HEK293 (cell line): ENCODE measurements around the gene MCRIP1.

Experiments
- GLI4 ChIP-seq: fragments of 450-650 bp; formaldehyde crosslinking; IDR thresholded peaks from 2 replicates; pipeline ENCODE4 v1.5.1; 2016; ENCODE audit warnings: missing biosample characterization, missing genetic modification characterization
- HOXA7 ChIP-seq: sonication (generic); formaldehyde crosslinking; IDR thresholded peaks from 2 replicates; pipeline ENCODE4 v1.8.1; 2022; ENCODE audit warnings: missing genetic modification reagents, borderline replicate concordance
- HOXD13 ChIP-seq: sonication (generic); formaldehyde crosslinking; IDR thresholded peaks from 2 replicates; pipeline ENCODE4 v1.8.0; 2022; ENCODE audit warnings: missing genetic modification reagents, borderline replicate concordance
- KLF10 ChIP-seq: fragments of 450-650 bp; IDR thresholded peaks from 2 replicates; pipeline ENCODE4 v1.5.1; 2018; ENCODE audit warnings: missing biosample characterization, mild to moderate bottlenecking, missing genetic modification characterization
- KLF16 ChIP-seq: fragments of 450-650 bp; formaldehyde crosslinking; IDR thresholded peaks from 2 replicates; pipeline ENCODE4 v1.5.1; 2017; ENCODE audit warnings: missing biosample characterization, missing genetic modification characterization
- KLF7 ChIP-seq: fragments of 450-650 bp; formaldehyde crosslinking; IDR thresholded peaks from 2 replicates; pipeline ENCODE4 v1.5.1; 2016; ENCODE audit warnings: missing biosample characterization, missing genetic modification characterization, borderline replicate concordance
- SP7 ChIP-seq: fragments of 450-650 bp; formaldehyde crosslinking; IDR thresholded peaks from 2 replicates; pipeline ENCODE4 v1.5.1; 2016; ENCODE audit warnings: missing biosample characterization, missing genetic modification characterization
- YY2 ChIP-seq: fragments of 450-650 bp; formaldehyde crosslinking; IDR thresholded peaks from 2 replicates; pipeline ENCODE4 v1.5.1; 2016; ENCODE audit warnings: missing biosample characterization, missing genetic modification characterization
- ZFP3 ChIP-seq: fragments of 450-650 bp; formaldehyde crosslinking; IDR thresholded peaks from 2 replicates; pipeline ENCODE4 v1.5.1; 2016; ENCODE audit warnings: low read depth, missing biosample characterization, missing genetic modification characterization
- ZNF16 ChIP-seq: fragments of 450-650 bp; formaldehyde crosslinking; IDR thresholded peaks from 2 replicates; pipeline ENCODE4 v1.5.1; 2016; ENCODE audit warnings: low read depth, missing biosample characterization, missing genetic modification characterization
- ZNF24 ChIP-seq: fragments of 450-650 bp; formaldehyde crosslinking; IDR thresholded peaks from 2 replicates; pipeline ENCODE4 v1.5.1; 2016; ENCODE audit warnings: missing biosample characterization, missing genetic modification characterization
- ZNF302 ChIP-seq: fragments of 450-650 bp; formaldehyde crosslinking; IDR thresholded peaks from 2 replicates; pipeline ENCODE4 v1.5.1; 2016; ENCODE audit warnings: missing biosample characterization, missing genetic modification characterization, low read depth
- ZNF404 ChIP-seq: fragments of 450-650 bp; formaldehyde crosslinking; IDR thresholded peaks from 2 replicates; pipeline ENCODE4 v1.5.1; 2017; ENCODE audit warnings: missing biosample characterization, missing genetic modification characterization
- ZNF501 ChIP-seq: fragments of 450-650 bp; formaldehyde crosslinking; IDR thresholded peaks from 2 replicates; pipeline ENCODE4 v1.5.1; 2016; ENCODE audit warnings: missing biosample characterization, missing genetic modification characterization
- ZNF548 ChIP-seq: fragments of 450-650 bp; formaldehyde crosslinking; IDR thresholded peaks from 2 replicates; pipeline ENCODE4 v1.5.1; 2016; ENCODE audit warnings: missing biosample characterization, missing genetic modification characterization
- ZNF571 ChIP-seq: fragments of 450-650 bp; formaldehyde crosslinking; IDR thresholded peaks from 2 replicates; pipeline ENCODE4 v1.5.0; 2017; ENCODE audit warnings: missing biosample characterization, missing genetic modification characterization
- ZNF660 ChIP-seq: fragments of 450-650 bp; IDR thresholded peaks from 2 replicates; pipeline ENCODE4 v1.5.1; 2018; ENCODE audit warnings: missing biosample characterization, mild to moderate bottlenecking, missing genetic modification characterization
- ZNF677 ChIP-seq: fragments of 450-650 bp; IDR thresholded peaks from 2 replicates; pipeline ENCODE4 v1.5.0; 2018; ENCODE audit warnings: missing biosample characterization, mild to moderate bottlenecking, missing genetic modification characterization, moderate library complexity
- ZNF791 ChIP-seq: fragments of 450-650 bp; formaldehyde crosslinking; IDR thresholded peaks from 2 replicates; pipeline ENCODE4 v1.5.1; 2016; ENCODE audit warnings: missing biosample characterization, missing genetic modification characterization
- ZNF792 ChIP-seq: fragments of 450-650 bp; formaldehyde crosslinking; IDR thresholded peaks from 2 replicates; pipeline ENCODE4 v1.5.1; 2016; ENCODE audit warnings: missing biosample characterization, missing genetic modification characterization
- TF ChIP-seq, protein P1 (sequence below): fragments of 450-650 bp; formaldehyde crosslinking; IDR thresholded peaks from 2 replicates; pipeline ENCODE4 v1.5.1; 2016; ENCODE audit warnings: missing biosample characterization, missing genetic modification characterization, borderline replicate concordance
- TF ChIP-seq, protein P2 (sequence below): fragments of 450-650 bp; formaldehyde crosslinking; IDR thresholded peaks from 2 replicates; pipeline ENCODE4 v1.5.1; 2016; ENCODE audit warnings: missing biosample characterization, missing genetic modification characterization
- TF ChIP-seq, protein P3 (sequence below): fragments of 450-650 bp; formaldehyde crosslinking; IDR thresholded peaks from 2 replicates; pipeline ENCODE4 v1.5.0; 2017; ENCODE audit warnings: missing biosample characterization, missing genetic modification characterization, borderline replicate concordance
- TF ChIP-seq, protein P4 (sequence below): fragments of 450-650 bp; formaldehyde crosslinking; IDR thresholded peaks from 2 replicates; pipeline ENCODE4 v1.5.1; 2016; ENCODE audit warnings: missing biosample characterization, missing genetic modification characterization
- TF ChIP-seq, protein P5 (sequence below): fragments of 450-650 bp; formaldehyde crosslinking; IDR thresholded peaks from 2 replicates; pipeline ENCODE4 v1.5.1; 2017; ENCODE audit warnings: missing biosample characterization, missing genetic modification characterization

Gene MCRIP1

DNA sequence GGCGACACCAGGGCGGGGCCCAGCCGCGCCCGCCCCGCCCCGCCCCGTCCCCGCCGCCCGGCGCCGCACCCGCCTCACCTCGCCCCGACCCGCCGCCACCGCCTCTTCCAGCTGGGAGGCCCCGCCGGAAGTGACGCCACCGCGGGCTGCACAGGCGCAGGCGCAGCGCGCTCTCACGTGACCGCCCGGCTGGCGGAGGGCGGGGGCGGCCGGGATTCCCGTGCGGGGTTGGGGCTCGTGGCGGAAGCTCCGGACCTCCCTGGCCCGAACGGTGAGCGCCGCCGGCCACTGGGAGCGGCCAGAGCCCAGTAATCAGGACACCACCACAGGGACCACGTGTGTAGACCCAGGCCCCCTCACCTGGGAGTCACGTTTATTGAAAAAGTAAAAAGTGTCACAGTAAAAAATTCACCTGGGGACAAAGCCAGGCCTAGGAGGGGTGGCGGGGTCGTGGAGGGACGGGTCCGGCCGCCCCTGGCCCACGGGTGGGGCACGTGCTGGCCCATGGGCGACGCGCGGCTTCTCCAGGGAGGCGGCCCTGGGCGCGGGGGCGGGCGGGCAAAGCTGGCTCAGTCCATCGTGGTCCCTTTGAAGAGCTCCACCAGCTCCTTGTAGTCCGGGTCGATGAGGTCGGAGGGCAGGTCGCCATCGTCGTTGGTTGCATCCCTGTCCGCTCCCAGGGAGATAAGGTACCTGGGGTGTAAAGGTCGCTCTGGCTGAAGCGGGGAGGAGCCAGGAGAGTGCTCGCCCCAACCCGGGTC, at the start of gene MCRIP1 (continued):
- TF ChIP-seq, protein P1, sequence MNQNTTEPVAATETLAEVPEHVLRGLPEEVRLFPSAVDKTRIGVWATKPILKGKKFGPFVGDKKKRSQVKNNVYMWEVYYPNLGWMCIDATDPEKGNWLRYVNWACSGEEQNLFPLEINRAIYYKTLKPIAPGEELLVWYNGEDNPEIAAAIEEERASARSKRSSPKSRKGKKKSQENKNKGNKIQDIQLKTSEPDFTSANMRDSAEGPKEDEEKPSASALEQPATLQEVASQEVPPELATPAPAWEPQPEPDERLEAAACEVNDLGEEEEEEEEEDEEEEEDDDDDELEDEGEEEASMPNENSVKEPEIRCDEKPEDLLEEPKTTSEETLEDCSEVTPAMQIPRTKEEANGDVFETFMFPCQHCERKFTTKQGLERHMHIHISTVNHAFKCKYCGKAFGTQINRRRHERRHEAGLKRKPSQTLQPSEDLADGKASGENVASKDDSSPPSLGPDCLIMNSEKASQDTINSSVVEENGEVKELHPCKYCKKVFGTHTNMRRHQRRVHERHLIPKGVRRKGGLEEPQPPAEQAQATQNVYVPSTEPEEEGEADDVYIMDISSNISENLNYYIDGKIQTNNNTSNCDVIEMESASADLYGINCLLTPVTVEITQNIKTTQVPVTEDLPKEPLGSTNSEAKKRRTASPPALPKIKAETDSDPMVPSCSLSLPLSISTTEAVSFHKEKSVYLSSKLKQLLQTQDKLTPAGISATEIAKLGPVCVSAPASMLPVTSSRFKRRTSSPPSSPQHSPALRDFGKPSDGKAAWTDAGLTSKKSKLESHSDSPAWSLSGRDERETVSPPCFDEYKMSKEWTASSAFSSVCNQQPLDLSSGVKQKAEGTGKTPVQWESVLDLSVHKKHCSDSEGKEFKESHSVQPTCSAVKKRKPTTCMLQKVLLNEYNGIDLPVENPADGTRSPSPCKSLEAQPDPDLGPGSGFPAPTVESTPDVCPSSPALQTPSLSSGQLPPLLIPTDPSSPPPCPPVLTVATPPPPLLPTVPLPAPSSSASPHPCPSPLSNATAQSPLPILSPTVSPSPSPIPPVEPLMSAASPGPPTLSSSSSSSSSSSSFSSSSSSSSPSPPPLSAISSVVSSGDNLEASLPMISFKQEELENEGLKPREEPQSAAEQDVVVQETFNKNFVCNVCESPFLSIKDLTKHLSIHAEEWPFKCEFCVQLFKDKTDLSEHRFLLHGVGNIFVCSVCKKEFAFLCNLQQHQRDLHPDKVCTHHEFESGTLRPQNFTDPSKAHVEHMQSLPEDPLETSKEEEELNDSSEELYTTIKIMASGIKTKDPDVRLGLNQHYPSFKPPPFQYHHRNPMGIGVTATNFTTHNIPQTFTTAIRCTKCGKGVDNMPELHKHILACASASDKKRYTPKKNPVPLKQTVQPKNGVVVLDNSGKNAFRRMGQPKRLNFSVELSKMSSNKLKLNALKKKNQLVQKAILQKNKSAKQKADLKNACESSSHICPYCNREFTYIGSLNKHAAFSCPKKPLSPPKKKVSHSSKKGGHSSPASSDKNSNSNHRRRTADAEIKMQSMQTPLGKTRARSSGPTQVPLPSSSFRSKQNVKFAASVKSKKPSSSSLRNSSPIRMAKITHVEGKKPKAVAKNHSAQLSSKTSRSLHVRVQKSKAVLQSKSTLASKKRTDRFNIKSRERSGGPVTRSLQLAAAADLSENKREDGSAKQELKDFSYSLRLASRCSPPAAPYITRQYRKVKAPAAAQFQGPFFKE (tag by site-specific recombination) = no peak
- TF ChIP-seq, protein P2, sequence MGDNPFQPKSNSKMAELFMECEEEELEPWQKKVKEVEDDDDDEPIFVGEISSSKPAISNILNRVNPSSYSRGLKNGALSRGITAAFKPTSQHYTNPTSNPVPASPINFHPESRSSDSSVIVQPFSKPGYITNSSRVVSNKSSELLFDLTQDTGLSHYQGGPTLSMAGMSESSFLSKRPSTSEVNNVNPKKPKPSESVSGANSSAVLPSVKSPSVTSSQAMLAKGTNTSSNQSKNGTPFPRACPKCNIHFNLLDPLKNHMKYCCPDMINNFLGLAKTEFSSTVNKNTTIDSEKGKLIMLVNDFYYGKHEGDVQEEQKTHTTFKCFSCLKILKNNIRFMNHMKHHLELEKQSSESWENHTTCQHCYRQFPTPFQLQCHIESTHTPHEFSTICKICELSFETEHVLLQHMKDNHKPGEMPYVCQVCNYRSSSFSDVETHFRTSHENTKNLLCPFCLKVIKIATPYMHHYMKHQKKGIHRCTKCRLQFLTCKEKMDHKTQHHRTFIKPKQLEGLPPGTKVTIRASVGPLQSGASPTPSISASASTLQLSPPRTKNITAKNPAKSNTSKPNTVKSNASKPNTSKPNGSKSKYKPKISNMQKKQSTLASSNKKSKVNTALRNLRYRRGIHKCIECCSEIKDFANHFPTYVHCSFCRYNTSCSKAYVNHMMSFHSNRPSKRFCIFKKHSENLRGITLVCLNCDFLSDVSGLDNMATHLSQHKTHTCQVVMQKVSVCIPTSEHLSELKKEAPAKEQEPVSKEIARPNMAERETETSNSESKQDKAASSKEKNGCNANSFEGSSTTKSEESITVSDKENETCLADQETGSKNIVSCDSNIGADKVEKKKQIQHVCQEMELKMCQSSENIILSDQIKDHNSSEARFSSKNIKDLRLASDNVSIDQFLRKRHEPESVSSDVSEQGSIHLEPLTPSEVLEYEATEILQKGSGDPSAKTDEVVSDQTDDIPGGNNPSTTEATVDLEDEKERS (tag by site-specific recombination) = no peak
- no peak for TF ChIP-seq ZNF24 (tag by site-specific recombination)
- TF ChIP-seq ZNF660 = 0 out of 2 replicates have a peak, but pooled peaks have one; percentile 15
- TF ChIP-seq HOXA7 = no peak
- 0 out of 2 replicates have a peak, but pooled peaks have one; percentile 15 for TF ChIP-seq KLF16 (tag by site-specific recombination)
- TF ChIP-seq SP7 (tag by site-specific recombination) = peak; percentile 36
- no peak for TF ChIP-seq ZNF571 (tag by site-specific recombination)
- TF ChIP-seq ZNF792 (tag by site-specific recombination) = no peak
- TF ChIP-seq ZFP3 = no peak
- no peak for TF ChIP-seq HOXD13
- no peak for TF ChIP-seq GLI4 (tag by site-specific recombination)
- TF ChIP-seq ZNF404 (tag by site-specific recombination) = no peak
- TF ChIP-seq ZNF791 (tag by site-specific recombination) = no peak
- TF ChIP-seq, protein P3, sequence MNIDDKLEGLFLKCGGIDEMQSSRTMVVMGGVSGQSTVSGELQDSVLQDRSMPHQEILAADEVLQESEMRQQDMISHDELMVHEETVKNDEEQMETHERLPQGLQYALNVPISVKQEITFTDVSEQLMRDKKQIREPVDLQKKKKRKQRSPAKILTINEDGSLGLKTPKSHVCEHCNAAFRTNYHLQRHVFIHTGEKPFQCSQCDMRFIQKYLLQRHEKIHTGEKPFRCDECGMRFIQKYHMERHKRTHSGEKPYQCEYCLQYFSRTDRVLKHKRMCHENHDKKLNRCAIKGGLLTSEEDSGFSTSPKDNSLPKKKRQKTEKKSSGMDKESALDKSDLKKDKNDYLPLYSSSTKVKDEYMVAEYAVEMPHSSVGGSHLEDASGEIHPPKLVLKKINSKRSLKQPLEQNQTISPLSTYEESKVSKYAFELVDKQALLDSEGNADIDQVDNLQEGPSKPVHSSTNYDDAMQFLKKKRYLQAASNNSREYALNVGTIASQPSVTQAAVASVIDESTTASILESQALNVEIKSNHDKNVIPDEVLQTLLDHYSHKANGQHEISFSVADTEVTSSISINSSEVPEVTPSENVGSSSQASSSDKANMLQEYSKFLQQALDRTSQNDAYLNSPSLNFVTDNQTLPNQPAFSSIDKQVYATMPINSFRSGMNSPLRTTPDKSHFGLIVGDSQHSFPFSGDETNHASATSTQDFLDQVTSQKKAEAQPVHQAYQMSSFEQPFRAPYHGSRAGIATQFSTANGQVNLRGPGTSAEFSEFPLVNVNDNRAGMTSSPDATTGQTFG (tag by site-specific recombination) = no peak
- TF ChIP-seq, protein P4, sequence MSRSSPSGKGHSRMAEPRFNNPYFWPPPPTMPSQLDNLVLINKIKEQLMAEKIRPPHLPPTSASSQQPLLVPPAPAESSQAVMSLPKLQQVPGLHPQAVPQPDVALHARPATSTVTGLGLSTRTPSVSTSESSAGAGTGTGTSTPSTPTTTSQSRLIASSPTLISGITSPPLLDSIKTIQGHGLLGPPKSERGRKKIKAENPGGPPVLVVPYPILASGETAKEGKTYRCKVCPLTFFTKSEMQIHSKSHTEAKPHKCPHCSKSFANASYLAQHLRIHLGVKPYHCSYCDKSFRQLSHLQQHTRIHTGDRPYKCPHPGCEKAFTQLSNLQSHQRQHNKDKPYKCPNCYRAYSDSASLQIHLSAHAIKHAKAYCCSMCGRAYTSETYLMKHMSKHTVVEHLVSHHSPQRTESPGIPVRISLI = no peak
- no peak for TF ChIP-seq YY2 (tag by site-specific recombination)
- no peak for TF ChIP-seq KLF7 (tag by site-specific recombination)
- TF ChIP-seq, protein P5, sequence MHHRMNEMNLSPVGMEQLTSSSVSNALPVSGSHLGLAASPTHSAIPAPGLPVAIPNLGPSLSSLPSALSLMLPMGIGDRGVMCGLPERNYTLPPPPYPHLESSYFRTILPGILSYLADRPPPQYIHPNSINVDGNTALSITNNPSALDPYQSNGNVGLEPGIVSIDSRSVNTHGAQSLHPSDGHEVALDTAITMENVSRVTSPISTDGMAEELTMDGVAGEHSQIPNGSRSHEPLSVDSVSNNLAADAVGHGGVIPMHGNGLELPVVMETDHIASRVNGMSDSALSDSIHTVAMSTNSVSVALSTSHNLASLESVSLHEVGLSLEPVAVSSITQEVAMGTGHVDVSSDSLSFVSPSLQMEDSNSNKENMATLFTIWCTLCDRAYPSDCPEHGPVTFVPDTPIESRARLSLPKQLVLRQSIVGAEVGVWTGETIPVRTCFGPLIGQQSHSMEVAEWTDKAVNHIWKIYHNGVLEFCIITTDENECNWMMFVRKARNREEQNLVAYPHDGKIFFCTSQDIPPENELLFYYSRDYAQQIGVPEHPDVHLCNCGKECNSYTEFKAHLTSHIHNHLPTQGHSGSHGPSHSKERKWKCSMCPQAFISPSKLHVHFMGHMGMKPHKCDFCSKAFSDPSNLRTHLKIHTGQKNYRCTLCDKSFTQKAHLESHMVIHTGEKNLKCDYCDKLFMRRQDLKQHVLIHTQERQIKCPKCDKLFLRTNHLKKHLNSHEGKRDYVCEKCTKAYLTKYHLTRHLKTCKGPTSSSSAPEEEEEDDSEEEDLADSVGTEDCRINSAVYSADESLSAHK (tag by site-specific recombination) = no peak
- no peak for TF ChIP-seq ZNF548 (tag by site-specific recombination)
- TF ChIP-seq ZNF677 (tag by site-specific recombination) = no peak
- peak; percentile 22; the same call in 1 of the 2 replicates for TF ChIP-seq KLF10 (tag by site-specific recombination)
- no peak for TF ChIP-seq ZNF501
- no peak for TF ChIP-seq ZNF16 (tag by site-specific recombination)
- no peak for TF ChIP-seq ZNF302 (tag by site-specific recombination)
